ENCODE data around the gene GUCD1. TPM values are rescaled to one million over a fixed set of nuclear protein-coding genes. Genes with fewer than 3 reads are reported as not detected.

GUCD1 gene
- total and polyA plus RNA-seq, 2 of the 13 experiments (the other 11 are each of a cell fraction or from before 2014, with no cell fraction given) = 128 to 245 TPM

- no peak for TF ChIP-seq ZBTB33 (CRISPR knock-in tag; IDR thresholded peaks at IDR 0.05)
- TF ChIP-seq TCF12 (IDR thresholded peaks at IDR 0.05) = no peak
- peak; percentile 77; the same call in 1 of the 2 replicates for TF ChIP-seq TCF12 (CRISPR knock-in tag; IDR thresholded peaks at IDR 0.05)
- TF ChIP-seq ZMAT3 (CRISPR knock-in tag; conservative IDR thresholded peaks at IDR 0.05) = no peak
- 0 out of 2 replicates have a peak, but pooled peaks have one; percentile 31 for TF ChIP-seq ZBTB26 (CRISPR knock-in tag; IDR thresholded peaks at IDR 0.05; ENCODE audit: borderline replicate concordance)
- peak; percentile 52 for TF ChIP-seq NCOA1 (CRISPR knock-in tag; IDR thresholded peaks at IDR 0.05)
- no peak for TF ChIP-seq MEIS1 (CRISPR knock-in tag; IDR thresholded peaks at IDR 0.05; ENCODE audit: borderline replicate concordance)
- TF ChIP-seq ZNF354B (CRISPR knock-in tag; IDR thresholded peaks at IDR 0.05) = no peak
- TF ChIP-seq AKNA (CRISPR knock-in tag; IDR thresholded peaks at IDR 0.05; ENCODE audit: borderline replicate concordance) = no peak
- TF ChIP-seq E2F2 (CRISPR knock-in tag; IDR thresholded peaks at IDR 0.05; ENCODE audit: borderline replicate concordance) = no peak
- 0 out of 2 replicates have a peak, but pooled peaks have one; percentile 15 for TF ChIP-seq HMG20B (CRISPR knock-in tag; conservative IDR thresholded peaks at IDR 0.05)
- no peak for TF ChIP-seq HOXA7 (CRISPR knock-in tag; IDR thresholded peaks at IDR 0.05)
- no peak for TF ChIP-seq ZFYVE20 (CRISPR knock-in tag; IDR thresholded peaks at IDR 0.05; ENCODE audit: borderline replicate concordance, low read depth)
- no peak for TF ChIP-seq ZBTB39 (CRISPR knock-in tag; IDR thresholded peaks at IDR 0.05)
- TF ChIP-seq HDAC1 (CRISPR knock-in tag; IDR thresholded peaks at IDR 0.05) = peak; percentile 33; the same call in 1 of the 2 replicates
- TF ChIP-seq MED8 (CRISPR knock-in tag; IDR thresholded peaks at IDR 0.05; ENCODE audit: insufficient replicate concordance) = peak; percentile 56
These were observed at the start of gene GUCD1 (continued) for GRCh38 chr22:24554313-24555164.
